AG09309 (cell line): Measurements from ENCODE around the gene PRKCH.

Experiments
- DNase-seq: peaks from one replicate; pipeline ENCODE4 v3.0.0-alpha.2; 2010; ENCODE audit warnings: low read depth
- H3K4me3 ChIP-seq: 2 replicates; pipeline ENCODE4 v1.5.1; 2011; ENCODE audit warnings: mild to moderate bottlenecking, low read depth, low read length, moderate library complexity; ENCODE audit not compliant: control insufficient read depth
- TF ChIP-seq, protein P1 (sequence below): IDR thresholded peaks from 2 replicates; pipeline ENCODE4 v1.5.1; 2011; ENCODE audit warnings: mild to moderate bottlenecking, low read depth, low read length, inconsistent platforms; ENCODE audit not compliant: insufficient read depth, control insufficient read depth; ENCODE audit errors: missing control alignments

The PRKCH gene

DNA sequence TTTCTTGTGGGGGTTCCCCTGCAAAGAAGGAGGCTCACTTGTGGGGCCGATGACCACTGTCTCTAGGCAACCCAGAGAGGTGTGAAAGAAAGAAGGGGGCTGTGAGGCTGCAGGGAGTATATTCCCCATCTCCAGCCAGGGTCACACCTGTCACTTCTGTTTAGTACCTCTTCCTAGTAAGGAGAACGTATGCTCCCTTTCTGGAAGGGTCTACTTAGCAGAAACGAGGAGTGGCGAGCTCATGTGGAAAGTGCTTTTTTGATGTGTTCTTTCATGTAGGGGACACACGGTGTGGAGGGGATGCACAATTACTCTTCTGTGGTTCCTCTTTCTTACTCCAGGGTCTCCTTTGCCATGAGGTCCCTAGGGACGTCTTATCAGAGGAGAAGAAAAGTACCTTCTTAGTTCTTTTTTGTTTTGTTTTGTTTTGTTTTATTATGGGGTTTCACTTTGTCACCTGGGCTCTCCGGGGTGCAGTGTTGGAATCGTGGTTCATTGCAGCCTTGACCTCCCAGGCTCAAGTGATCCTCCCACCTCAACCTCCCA lies 58.3 kb downstream of the PRKCH start:
- H3K4me3 ChIP-seq: no peak overlapping the region
- TF ChIP-seq, protein P1, sequence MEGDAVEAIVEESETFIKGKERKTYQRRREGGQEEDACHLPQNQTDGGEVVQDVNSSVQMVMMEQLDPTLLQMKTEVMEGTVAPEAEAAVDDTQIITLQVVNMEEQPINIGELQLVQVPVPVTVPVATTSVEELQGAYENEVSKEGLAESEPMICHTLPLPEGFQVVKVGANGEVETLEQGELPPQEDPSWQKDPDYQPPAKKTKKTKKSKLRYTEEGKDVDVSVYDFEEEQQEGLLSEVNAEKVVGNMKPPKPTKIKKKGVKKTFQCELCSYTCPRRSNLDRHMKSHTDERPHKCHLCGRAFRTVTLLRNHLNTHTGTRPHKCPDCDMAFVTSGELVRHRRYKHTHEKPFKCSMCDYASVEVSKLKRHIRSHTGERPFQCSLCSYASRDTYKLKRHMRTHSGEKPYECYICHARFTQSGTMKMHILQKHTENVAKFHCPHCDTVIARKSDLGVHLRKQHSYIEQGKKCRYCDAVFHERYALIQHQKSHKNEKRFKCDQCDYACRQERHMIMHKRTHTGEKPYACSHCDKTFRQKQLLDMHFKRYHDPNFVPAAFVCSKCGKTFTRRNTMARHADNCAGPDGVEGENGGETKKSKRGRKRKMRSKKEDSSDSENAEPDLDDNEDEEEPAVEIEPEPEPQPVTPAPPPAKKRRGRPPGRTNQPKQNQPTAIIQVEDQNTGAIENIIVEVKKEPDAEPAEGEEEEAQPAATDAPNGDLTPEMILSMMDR: no peak
- no peak for DNase-seq

DNA sequence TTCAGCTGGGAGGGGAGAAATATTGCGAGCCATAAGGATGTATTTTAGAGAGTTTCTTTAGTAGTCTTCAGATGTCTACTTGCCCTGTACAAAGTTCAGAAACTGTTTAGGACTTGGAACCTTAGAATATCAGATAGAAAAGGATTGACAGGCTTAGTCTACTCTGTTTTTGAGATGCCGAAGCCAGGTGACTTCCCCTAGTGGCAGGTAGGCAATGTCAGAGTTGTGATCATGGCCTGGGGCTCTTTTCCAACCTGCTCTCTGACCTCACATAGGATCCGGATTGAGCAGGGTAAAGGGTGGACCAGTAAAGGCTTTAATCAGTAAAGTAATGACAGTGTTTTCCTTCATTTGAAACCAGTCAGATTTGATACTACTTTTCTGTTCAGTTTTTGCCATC lies 59.6 kb downstream of the PRKCH start:
- TF ChIP-seq, protein P1: no peak
- no peak for DNase-seq
- H3K4me3 ChIP-seq: no peak overlapping the region

DNA sequence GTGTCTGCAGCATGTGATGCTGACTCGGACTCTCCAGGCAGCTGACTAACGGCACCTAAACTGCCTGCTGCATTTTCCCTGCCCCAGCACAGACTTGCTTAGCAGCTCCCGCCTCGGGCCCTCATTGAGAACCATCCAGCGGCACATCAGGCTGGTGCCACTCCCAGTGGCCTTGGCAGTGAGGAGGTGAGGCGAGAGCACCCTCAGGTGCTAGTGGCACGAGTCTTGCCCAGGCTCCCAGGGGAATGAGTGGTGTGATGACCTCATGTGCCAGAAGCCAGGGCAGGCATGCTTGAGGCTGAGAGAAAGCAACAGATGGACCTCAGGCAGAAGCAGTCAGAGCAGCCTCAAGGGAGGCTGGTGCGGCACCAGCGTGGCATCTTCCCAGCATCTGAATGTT lies 60.2 kb downstream of the PRKCH start:
- DNase-seq: no peak
- H3K4me3 ChIP-seq: no peak overlapping the region
- TF ChIP-seq, protein P1: no peak

DNA sequence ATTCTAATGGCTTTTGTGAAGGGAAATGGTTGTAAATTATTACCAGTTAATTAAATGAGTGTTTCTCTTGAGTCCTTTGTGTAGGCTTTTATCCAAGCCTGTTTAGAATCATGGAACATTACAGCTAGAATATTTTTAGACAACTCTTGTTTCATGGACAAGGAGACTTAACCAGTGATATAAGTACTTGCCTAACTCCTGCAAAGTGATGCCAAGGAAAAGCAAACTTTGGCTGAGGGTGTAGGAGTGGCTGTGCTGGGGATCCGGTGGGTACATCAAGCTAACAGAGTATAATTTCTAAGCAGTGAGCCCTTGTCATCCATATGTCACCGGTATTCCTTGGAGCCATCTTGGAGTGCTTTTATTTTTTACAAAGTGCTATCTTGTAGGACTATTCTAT lies 61.5 kb downstream of the PRKCH start:
- no peak for DNase-seq
- TF ChIP-seq, protein P1: no peak
- no peak overlapping the region for H3K4me3 ChIP-seq

DNA sequence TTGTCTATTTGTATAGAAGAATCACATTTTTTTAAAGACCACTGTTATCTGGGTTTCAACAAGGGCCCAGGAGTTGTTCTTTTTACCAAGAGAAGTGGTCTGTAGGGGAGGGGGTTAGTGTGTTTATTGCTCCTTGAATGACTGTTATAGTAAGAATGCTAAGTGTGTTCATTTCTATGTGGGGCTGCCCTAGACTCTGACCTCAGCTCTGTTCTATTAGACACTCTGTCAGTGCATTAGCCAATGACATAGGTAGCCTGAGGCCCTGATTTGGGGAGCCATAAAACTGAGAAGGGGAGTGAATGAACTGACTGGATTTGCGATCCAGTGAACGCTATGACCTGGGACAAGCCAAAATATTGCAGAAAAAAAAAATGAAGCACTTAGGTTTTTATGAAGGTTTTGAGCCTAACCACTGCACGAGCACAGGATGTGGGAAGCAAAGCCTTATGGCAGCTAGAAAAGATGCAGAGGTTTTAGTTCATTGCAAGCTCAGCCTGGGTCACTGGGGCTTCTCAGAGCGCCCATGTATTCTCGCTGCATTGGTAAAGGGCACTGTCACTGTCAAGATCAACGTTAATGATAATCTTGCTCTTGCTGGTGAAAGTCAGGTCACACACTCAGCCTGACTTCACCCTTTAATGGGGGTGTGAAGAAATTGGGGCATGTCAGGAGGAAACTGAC lies 63.8 kb downstream of the PRKCH start:
- DNase-seq: no peak
- H3K4me3 ChIP-seq: no peak overlapping the region
- TF ChIP-seq, protein P1: no peak

DNA sequence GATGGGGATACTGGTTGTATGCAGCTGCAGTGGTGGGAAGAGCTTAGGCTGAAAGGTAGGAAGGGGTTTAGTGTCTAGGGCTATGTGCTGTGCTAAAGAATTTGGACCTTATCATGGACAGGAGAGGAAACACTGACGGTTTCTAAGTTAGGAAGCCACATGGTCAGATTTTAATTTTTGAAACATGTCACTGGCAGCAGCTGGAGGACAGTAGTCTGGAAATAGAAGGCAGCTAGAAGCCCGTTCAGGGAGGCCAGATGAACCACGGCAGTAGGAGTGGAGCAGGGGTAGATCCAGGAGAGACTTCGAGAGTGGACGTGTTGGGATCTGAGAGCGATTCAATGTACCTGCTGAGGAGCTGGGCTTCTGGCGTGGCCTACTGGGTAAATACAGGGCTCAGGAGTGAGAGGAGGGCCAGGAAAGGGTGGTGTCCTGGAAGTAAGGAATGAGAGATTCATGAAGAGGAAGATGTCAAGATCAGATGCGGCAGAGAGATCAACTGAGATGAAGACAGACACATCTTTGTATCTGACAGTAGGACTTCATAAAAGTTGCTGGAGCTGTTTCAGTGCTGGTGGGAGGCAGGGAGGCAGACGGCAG lies 64.9 kb downstream of the PRKCH start:
- H3K4me3 ChIP-seq: no peak overlapping the region
- TF ChIP-seq, protein P1: no peak
- DNase-seq: no peak
